ENCODE data around the gene TTC7B.

GRCh38 chr14:90796329-90796728 lies 19.9 kb downstream of the TTC7B start:
- no peak for TF ChIP-seq POLR2AphosphoS5 (IDR thresholded peaks at IDR 0.05; ENCODE audit: low read depth, low read length)
- TF ChIP-seq SRF (IDR thresholded peaks at IDR 0.05; ENCODE audit: low read depth, low read length), result no peak
- TF ChIP-seq MAFK (IDR thresholded peaks at IDR 0.05; ENCODE audit: low read depth, low read length), result no peak
- TF ChIP-seq EP300 (IDR thresholded peaks at IDR 0.05; ENCODE audit: borderline replicate concordance in 1 of 2, low read depth in 2 of 2, low read length in 2 of 2), result no peak
- no peak for TF ChIP-seq CREB1 (IDR thresholded peaks at IDR 0.05)
- no peak for TF ChIP-seq USF2 (IDR thresholded peaks at IDR 0.05; ENCODE audit: low read length)
- TF ChIP-seq, protein P1, sequence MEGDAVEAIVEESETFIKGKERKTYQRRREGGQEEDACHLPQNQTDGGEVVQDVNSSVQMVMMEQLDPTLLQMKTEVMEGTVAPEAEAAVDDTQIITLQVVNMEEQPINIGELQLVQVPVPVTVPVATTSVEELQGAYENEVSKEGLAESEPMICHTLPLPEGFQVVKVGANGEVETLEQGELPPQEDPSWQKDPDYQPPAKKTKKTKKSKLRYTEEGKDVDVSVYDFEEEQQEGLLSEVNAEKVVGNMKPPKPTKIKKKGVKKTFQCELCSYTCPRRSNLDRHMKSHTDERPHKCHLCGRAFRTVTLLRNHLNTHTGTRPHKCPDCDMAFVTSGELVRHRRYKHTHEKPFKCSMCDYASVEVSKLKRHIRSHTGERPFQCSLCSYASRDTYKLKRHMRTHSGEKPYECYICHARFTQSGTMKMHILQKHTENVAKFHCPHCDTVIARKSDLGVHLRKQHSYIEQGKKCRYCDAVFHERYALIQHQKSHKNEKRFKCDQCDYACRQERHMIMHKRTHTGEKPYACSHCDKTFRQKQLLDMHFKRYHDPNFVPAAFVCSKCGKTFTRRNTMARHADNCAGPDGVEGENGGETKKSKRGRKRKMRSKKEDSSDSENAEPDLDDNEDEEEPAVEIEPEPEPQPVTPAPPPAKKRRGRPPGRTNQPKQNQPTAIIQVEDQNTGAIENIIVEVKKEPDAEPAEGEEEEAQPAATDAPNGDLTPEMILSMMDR (IDR thresholded peaks at IDR 0.05; ENCODE audit: control extremely low read depth in 1 of 3, insufficient read depth in 1 of 3, low read depth in 1 of 3, low read length in 3 of 3), result no peak
- TF ChIP-seq POLR2A (IDR thresholded peaks at IDR 0.05; ENCODE audit: control extremely low read depth in 1 of 2, low read depth in 2 of 2, low read length in 2 of 2), result no peak
